Lower lobe of right lung (tissue), 2 donors: ENCODE results near the gene TXNRD1. TPM values are rescaled to one million over a fixed set of nuclear protein-coding genes. Genes with fewer than 3 reads are reported as not detected.
"Not testable (repeated sequence)": the region's sequence is repeated elsewhere in the genome, so short reads cannot be mapped to it uniquely, and the experiment has no call there.

Experiments used
- ATAC-seq, 2 donors: fragments of 200-7000 bp; cut with Tn5 transposase; one replicate each; pipeline ENCODE4 v1.9.1; 2020 to 2022; ENCODE audit warnings: mild to moderate bottlenecking in 2 of 2, moderate library complexity in 2 of 2
- DNase-seq: peaks from one replicate; pipeline ENCODE4 v3.0.0-alpha.2; 2020
- H3K27ac ChIP-seq: fragments of 200-600 bp; one replicate; pipeline ENCODE4 v1.8.0; 2022
- H3K27me3 ChIP-seq: fragments of 200-600 bp; one replicate; pipeline ENCODE4 v1.8.0; 2022; ENCODE audit warnings: low read depth
- H3K36me3 ChIP-seq: fragments of 200-600 bp; one replicate; pipeline ENCODE4 v1.8.0; 2022; ENCODE audit warnings: mild to moderate bottlenecking
- H3K4me1 ChIP-seq: fragments of 200-600 bp; one replicate; pipeline ENCODE4 v1.8.0; 2022
- H3K4me3 ChIP-seq: fragments of 200-600 bp; one replicate; pipeline ENCODE4 v1.8.0; 2022; ENCODE audit warnings: mild to moderate bottlenecking
- H3K9me3 ChIP-seq: fragments of 200-600 bp; one replicate; pipeline ENCODE4 v1.8.0; 2022
- CTCF ChIP-seq: fragments of 200-600 bp; IDR thresholded peaks from one replicate; pipeline ENCODE4 v1.8.0; 2022; ENCODE audit warnings: antibody characterized with exemption, mild to moderate bottlenecking
- intact Hi-C: fragments of 100-400 bp; cut with DNase I; formaldehyde crosslinking; loops from one replicate; pipeline ENCODE4 v1.11.0; 2022
- total RNA-seq: library from RNA; stranded (reverse); fragmentation: NEBNext Ultra II Directional; extraction: Animal tissue kit (Norgen Biotek cat#: 25700); gene quantifications from one replicate; pipeline ENCODE4 v1.2.1, GENCODE V29; 2021
- donor health status: DM: no; HTN: yes; CAD: no; lungs with severe emphysema.

The TXNRD1 gene
- total RNA-seq, 1 donor from 2014 or later = 144 TPM

DNA sequence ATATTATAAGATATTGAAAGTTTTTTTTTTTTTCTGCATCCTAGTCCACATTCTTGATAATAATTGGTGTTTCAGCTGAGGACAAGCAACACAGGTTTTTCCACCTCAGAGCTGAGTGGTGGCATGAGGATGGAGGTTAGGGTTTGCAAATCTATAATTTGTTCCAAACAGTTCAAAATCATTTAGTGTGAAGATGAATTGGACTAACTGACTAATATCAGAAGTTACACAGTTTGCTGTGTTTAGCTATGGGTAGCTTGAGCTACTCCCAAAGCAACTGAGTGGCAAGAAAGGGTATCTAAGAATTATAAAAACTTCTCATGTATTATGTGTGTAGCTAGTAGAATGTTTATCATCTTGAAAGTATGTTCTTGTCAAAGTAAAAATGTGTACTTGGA lies 105.0 kb downstream of the TXNRD1 start:
- Histone ChIP-seq H3K9me3 (no peaks in the 10 kb centered on the region), H3K4me3 (no peak overlapping the region), H3K27ac (no peak overlapping the region), H3K4me1 (no peaks in the 10 kb centered on the region), H3K27me3 (no peaks in the 10 kb centered on the region), H3K36me3 (peaks cover 91% of the 10 kb centered on the region)
- no peak for DNase-seq
- intact Hi-C loops = no loop called here
- no peak for ATAC-seq
- no peak for TF ChIP-seq CTCF

- ATAC-seq (no peak), DNase-seq (no peak)
- H3K4me3 ChIP-seq = no peak overlapping the region
- H3K9me3 ChIP-seq = no peaks in the 10 kb centered on the region
- TF ChIP-seq CTCF = no peak
- intact Hi-C loops = no loop called here
- H3K27ac ChIP-seq = no peak overlapping the region
- H3K4me1 ChIP-seq = no peaks in the 10 kb centered on the region
- no peaks in the 10 kb centered on the region for H3K27me3 ChIP-seq
- H3K36me3 ChIP-seq = peaks cover 91% of the 10 kb centered on the region
These were observed 106.4 kb downstream of the TXNRD1 start for GRCh38 chr12:104321949-104322348.

DNA sequence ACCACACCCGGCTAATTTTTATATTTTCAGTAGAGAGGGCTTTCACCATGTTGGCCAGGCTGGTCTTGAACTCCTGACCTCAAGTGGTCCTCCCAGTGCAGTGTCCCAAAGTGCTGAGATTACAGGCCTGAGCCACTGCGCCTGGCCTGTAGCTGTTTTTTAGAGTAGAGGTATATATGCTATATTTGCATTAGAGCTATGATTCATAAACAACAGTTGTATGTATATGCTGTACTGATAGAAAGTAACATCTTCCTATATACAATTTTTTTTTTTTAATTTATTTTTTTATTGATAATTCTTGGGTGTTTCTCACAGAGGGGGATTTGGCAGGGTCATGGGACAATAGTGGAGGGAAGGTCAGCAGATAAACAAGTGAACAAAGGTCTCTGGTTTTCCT lies 107.0 kb downstream of the TXNRD1 start:
- H3K4me3 ChIP-seq, ATAC-seq, intact Hi-C loops: not testable (repeated sequence)

GRCh38 chr12:104323899-104324298 lies 108.3 kb downstream of the TXNRD1 start:
- DNase-seq = no peak
- H3K4me1 ChIP-seq = no peaks in the 10 kb centered on the region
- H3K4me3 ChIP-seq = no peak overlapping the region
- no peak overlapping the region for H3K27ac ChIP-seq
- H3K36me3 ChIP-seq = peaks cover 91% of the 10 kb centered on the region
- no peak for TF ChIP-seq CTCF
- H3K27me3 ChIP-seq = no peaks in the 10 kb centered on the region
- ATAC-seq = no peak
- intact Hi-C loops = no loop called here
- no peaks in the 10 kb centered on the region for H3K9me3 ChIP-seq

More for the DNA sequence above, 107.0 kb downstream of the TXNRD1 start:
- DNase-seq, H3K27ac ChIP-seq, H3K27me3 ChIP-seq, H3K9me3 ChIP-seq, H3K4me1 ChIP-seq: not testable (repeated sequence)
- peaks cover 91% of the 10 kb centered on the region for H3K36me3 ChIP-seq

DNA sequence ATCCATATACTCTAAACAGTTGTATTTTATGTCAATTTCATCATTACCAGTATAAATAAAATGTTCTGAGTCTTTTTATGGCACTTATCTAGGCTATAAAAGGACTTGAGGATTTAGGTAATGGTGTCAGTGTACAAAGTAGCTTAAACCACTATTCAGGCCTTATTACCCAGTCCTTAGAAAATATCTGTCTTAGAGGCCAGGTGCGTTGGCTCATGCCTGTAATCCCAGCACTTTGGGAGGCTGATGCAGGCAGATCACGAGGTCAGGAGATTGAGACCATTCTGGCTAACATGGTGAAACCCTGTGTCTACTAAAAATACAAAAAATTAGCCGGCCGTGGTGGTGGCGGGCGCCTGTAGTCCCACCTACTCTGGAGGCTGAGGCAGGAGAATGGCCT lies 112.7 kb downstream of the TXNRD1 start:
- intact Hi-C loops, H3K9me3 ChIP-seq, H3K4me1 ChIP-seq, H3K27me3 ChIP-seq, H3K4me3 ChIP-seq, H3K27ac ChIP-seq, ATAC-seq, DNase-seq: not testable (repeated sequence)
- peaks cover 93% of the 10 kb centered on the region for H3K36me3 ChIP-seq

DNA sequence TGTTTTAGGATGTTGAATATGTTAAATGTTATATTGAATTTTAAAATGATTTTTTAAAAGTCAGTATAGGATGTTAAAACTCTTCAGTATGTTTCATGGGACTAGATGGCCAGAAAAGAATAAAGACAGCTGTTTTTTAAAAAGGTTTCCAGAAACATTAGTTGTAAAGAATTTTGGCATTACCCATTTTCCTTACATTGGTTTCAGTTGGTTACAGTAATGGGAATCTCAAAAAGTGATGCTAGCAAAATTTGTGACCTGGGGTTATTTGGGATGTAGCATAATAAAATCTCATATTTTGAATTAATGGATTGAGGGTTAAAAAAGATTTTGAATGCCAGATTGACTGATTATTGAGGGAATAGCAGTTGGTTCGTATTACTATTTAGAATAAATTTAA lies 113.2 kb downstream of the TXNRD1 start:
- Histone ChIP-seq H3K9me3 (no peaks in the 10 kb centered on the region), H3K4me1 (no peaks in the 10 kb centered on the region), H3K27ac (no peak overlapping the region), H3K36me3 (peaks cover 96% of the 10 kb centered on the region), H3K4me3 (no peak overlapping the region), H3K27me3 (no peaks in the 10 kb centered on the region)
- DNase-seq (no peak), ATAC-seq (no peak)
- TF ChIP-seq CTCF = no peak
- intact Hi-C loops = no loop called here
